Measurements from ENCODE around the gene CCDC63. TPM values are rescaled to one million over a fixed set of nuclear protein-coding genes. Genes with fewer than 3 reads are reported as not detected.
A peak's percentile ranks its signal among the peaks of the same experiment; 100 is the strongest.

The CCDC63 gene
- total RNA-seq, 1 experiment from 2014 or later: not detected

GRCh38 chr12:110923692-110924334 is 77.0 kb downstream of the CCDC63 start:
- Histone ChIP-seq H3K36me3 (no peaks in the 10 kb centered on the region), H3K9me3 (no peaks in the 10 kb centered on the region), H3K27me3 (no peaks in the 10 kb centered on the region), H3K4me3 (no peak overlapping the region)
- no peak for DNase-seq

- no peak overlapping the region for H3K4me3 ChIP-seq
- H3K27me3 ChIP-seq: no peaks in the 10 kb centered on the region
- no peak for DNase-seq
- H3K9me3 ChIP-seq: no peaks in the 10 kb centered on the region
- H3K36me3 ChIP-seq: no peaks in the 10 kb centered on the region
Measured at GRCh38 chr12:110927546-110927945, 80.8 kb downstream of the CCDC63 start.

- Histone ChIP-seq H3K9me3 (no peaks in the 10 kb centered on the region), H3K4me3 (no peak overlapping the region), H3K36me3 (no peaks in the 10 kb centered on the region), H3K27me3 (no peaks in the 10 kb centered on the region)
- DNase-seq: no peak
Measured at GRCh38 chr12:110928700-110929099, 81.9 kb downstream of the CCDC63 start.

GRCh38 chr12:110929818-110930217 is 83.0 kb downstream of the CCDC63 start:
- Histone ChIP-seq H3K36me3 (no peaks in the 10 kb centered on the region), H3K4me3 (no peak overlapping the region), H3K9me3 (no peaks in the 10 kb centered on the region), H3K27me3 (no peaks in the 10 kb centered on the region)
- DNase-seq: no peak

- no peak for DNase-seq
- Histone ChIP-seq H3K36me3 (no peaks in the 10 kb centered on the region), H3K4me3 (no peak overlapping the region), H3K9me3 (no peaks in the 10 kb centered on the region), H3K27me3 (no peaks in the 10 kb centered on the region; the same call in 1 of the 2 replicates)
Measured at GRCh38 chr12:110930348-110931314, 83.8 kb downstream of the CCDC63 start.

- no peaks in the 10 kb centered on the region for H3K9me3 ChIP-seq
- no peaks in the 10 kb centered on the region; the same call in 1 of the 2 replicates for H3K27me3 ChIP-seq
- no peak for DNase-seq
- H3K36me3 ChIP-seq: no peaks in the 10 kb centered on the region
- H3K4me3 ChIP-seq: no peak overlapping the region
Measured at GRCh38 chr12:110931315-110931728, 84.5 kb downstream of the CCDC63 start.

- H3K27me3 ChIP-seq: no peaks in the 10 kb centered on the region; the same call in 1 of the 2 replicates
Measured at GRCh38 chr12:110932046-110932445, 85.3 kb downstream of the CCDC63 start.

GRCh38 chr12:110933326-110933974 is 86.7 kb downstream of the CCDC63 start:
- no peaks in the 10 kb centered on the region; the same call in 1 of the 2 replicates for H3K27me3 ChIP-seq
- H3K4me3 ChIP-seq: no peak overlapping the region
- DNase-seq: no peak
- H3K36me3 ChIP-seq: no peaks in the 10 kb centered on the region
- H3K9me3 ChIP-seq: no peaks in the 10 kb centered on the region

More at GRCh38 chr12:110932046-110932445, 85.3 kb downstream of the CCDC63 start:
- no peak for DNase-seq
- Histone ChIP-seq H3K4me3 (no peak overlapping the region), H3K9me3 (no peaks in the 10 kb centered on the region), H3K36me3 (no peaks in the 10 kb centered on the region)

GRCh38 chr12:110934093-110934852 is 87.5 kb downstream of the CCDC63 start:
- peak; percentile 62 for DNase-seq
- H3K9me3 ChIP-seq: no peaks in the 10 kb centered on the region

GRCh38 chr12:110935588-110935987 is 88.8 kb downstream of the CCDC63 start:
- Histone ChIP-seq H3K27me3 (no peaks in the 10 kb centered on the region; the same call in 1 of the 2 replicates), H3K36me3 (no peaks in the 10 kb centered on the region), H3K9me3 (no peaks in the 10 kb centered on the region), H3K4me3 (no peak overlapping the region)
- no peak for DNase-seq

More at GRCh38 chr12:110934093-110934852, 87.5 kb downstream of the CCDC63 start:
- H3K4me3 ChIP-seq: no peak overlapping the region
- H3K36me3 ChIP-seq: no peaks in the 10 kb centered on the region
- no peaks in the 10 kb centered on the region; the same call in 1 of the 2 replicates for H3K27me3 ChIP-seq

- no peaks in the 10 kb centered on the region for H3K9me3 ChIP-seq
- no peak overlapping the region for H3K4me3 ChIP-seq
- no peaks in the 10 kb centered on the region; the same call in 1 of the 2 replicates for H3K27me3 ChIP-seq
- no peaks in the 10 kb centered on the region for H3K36me3 ChIP-seq
- no peak for DNase-seq
Measured at GRCh38 chr12:110936367-110937103, 89.7 kb downstream of the CCDC63 start.

- no peaks in the 10 kb centered on the region; the same call in 1 of the 2 replicates for H3K27me3 ChIP-seq
- DNase-seq: peak; percentile 29
- H3K9me3 ChIP-seq: no peaks in the 10 kb centered on the region
- H3K36me3 ChIP-seq: no peaks in the 10 kb centered on the region
- H3K4me3 ChIP-seq: no peak overlapping the region
Measured at GRCh38 chr12:110937104-110937641, 90.4 kb downstream of the CCDC63 start.

GRCh38 chr12:110940296-110940695 is 93.5 kb downstream of the CCDC63 start:
- H3K27me3 ChIP-seq: no peaks in the 10 kb centered on the region; the same call in 1 of the 2 replicates

GRCh38 chr12:110940933-110941332 is 94.1 kb downstream of the CCDC63 start:
- no peak overlapping the region for H3K4me3 ChIP-seq
- DNase-seq: no peak
- H3K27me3 ChIP-seq: no peaks in the 10 kb centered on the region; the same call in 1 of the 2 replicates

More at GRCh38 chr12:110940296-110940695, 93.5 kb downstream of the CCDC63 start:
- DNase-seq: no peak
- Histone ChIP-seq H3K36me3 (no peaks in the 10 kb centered on the region), H3K4me3 (no peak overlapping the region), H3K9me3 (no peaks in the 10 kb centered on the region)

GRCh38 chr12:110941391-110941790 is 94.6 kb downstream of the CCDC63 start:
- 0 out of 2 replicates have a peak, but pooled peaks cover 4% of the 10 kb centered on the region for H3K9me3 ChIP-seq
- DNase-seq: no peak
- H3K36me3 ChIP-seq: no peaks in the 10 kb centered on the region
- H3K27me3 ChIP-seq: no peaks in the 10 kb centered on the region; the same call in 1 of the 2 replicates
- no peak overlapping the region for H3K4me3 ChIP-seq

More at GRCh38 chr12:110940933-110941332, 94.1 kb downstream of the CCDC63 start:
- Histone ChIP-seq H3K36me3 (no peaks in the 10 kb centered on the region), H3K9me3 (no peaks in the 10 kb centered on the region)
